Head of caudate nucleus (tissue), 42 donors: ENCODE data around the gene COL9A3.
A peak's percentile ranks its signal among the peaks of the same experiment; 100 is the strongest.

Experiments used
- DNase-seq, 42 donors: peaks; one replicate each; pipeline versions ENCODE4 v3.0.0 to v3.0.0-alpha.2; 2020 to 2021; ENCODE audit warnings: mixed read lengths in 7 of 42
- intact Hi-C: fragments of 100-400 bp; cut with DNase I; formaldehyde crosslinking; loops from one replicate; pipeline ENCODE4 v1.15.0; 2022

Gene COL9A3

GRCh38 chr20:62777528-62777830 is 39.4 kb upstream of the COL9A3 start:
- DNase-seq: no peak
- intact Hi-C loops: no loop called here

- intact Hi-C loops: no loop called here
- no peak for DNase-seq
These were observed 38.8 kb upstream of the COL9A3 start for GRCh38 chr20:62778058-62778457.

- DNase-seq: no peak
- intact Hi-C loops: no loop called here
These were observed 38.0 kb upstream of the COL9A3 start for GRCh38 chr20:62778601-62779416.

GRCh38 chr20:62779417-62779685 is 37.5 kb upstream of the COL9A3 start:
- no peak for DNase-seq
- intact Hi-C loops: no loop called here

GRCh38 chr20:62780204-62780603 is 36.6 kb upstream of the COL9A3 start:
- intact Hi-C loops: loop anchor here (10.0 kb wide), 1 partner anchor 275 kb away; no protein-coding TSS in a partner anchor
- no peak for DNase-seq

GRCh38 chr20:62780696-62781095 is 36.2 kb upstream of the COL9A3 start:
- intact Hi-C loops: loop anchor here (10.0 kb wide), 1 partner anchor 276 kb away; no protein-coding TSS in a partner anchor
- DNase-seq: no peak

GRCh38 chr20:62782149-62782892 is 34.5 kb upstream of the COL9A3 start:
- intact Hi-C loops: loop anchor here (10.0 kb wide), 1 partner anchor 278 kb away; no protein-coding TSS in a partner anchor
- no peak for DNase-seq

- no peak for DNase-seq
- intact Hi-C loops: loop anchor here (10.0 kb wide), 1 partner anchor 278 kb away; no protein-coding TSS in a partner anchor
These were observed 34.0 kb upstream of the COL9A3 start for GRCh38 chr20:62782893-62783278.

- no peak for DNase-seq
- intact Hi-C loops: loop anchor here (10.0 kb wide), 1 partner anchor 280 kb away; no protein-coding TSS in a partner anchor
These were observed 32.4 kb upstream of the COL9A3 start for GRCh38 chr20:62784497-62784896.

- DNase-seq: no peak
- intact Hi-C loops: loop anchor here (10.0 kb wide), 1 partner anchor 281 kb away; no protein-coding TSS in a partner anchor
These were observed 31.5 kb upstream of the COL9A3 start for GRCh38 chr20:62785393-62785792.

GRCh38 chr20:62786157-62786556 is 30.7 kb upstream of the COL9A3 start:
- intact Hi-C loops: loop anchor here (10.0 kb wide), 1 partner anchor 281 kb away; no protein-coding TSS in a partner anchor
- peak in 5 of 42 donors; percentile 35 to 53 (median 42) for DNase-seq

GRCh38 chr20:62787321-62787720 is 29.5 kb upstream of the COL9A3 start:
- no peak for DNase-seq
- intact Hi-C loops: loop anchor here (10.0 kb wide), 1 partner anchor 283 kb away; no protein-coding TSS in a partner anchor

GRCh38 chr20:62787866-62788265 is 29.0 kb upstream of the COL9A3 start:
- intact Hi-C loops: loop anchor here (10.0 kb wide), 1 partner anchor 283 kb away; no protein-coding TSS in a partner anchor
- no peak for DNase-seq

- intact Hi-C loops: loop anchor here (10.0 kb wide), 1 partner anchor 284 kb away; no protein-coding TSS in a partner anchor
- peak in 1 of 42 donors; percentile 38 for DNase-seq
These were observed 28.2 kb upstream of the COL9A3 start for GRCh38 chr20:62788607-62789006.

GRCh38 chr20:62790075-62790474 is 26.8 kb upstream of the COL9A3 start:
- intact Hi-C loops: loop anchor here (5.0 kb wide), 1 partner anchor 123 kb away; no protein-coding TSS in a partner anchor
- DNase-seq: no peak

GRCh38 chr20:62791301-62792181 is 25.3 kb upstream of the COL9A3 start:
- DNase-seq: peak; percentile 85 to 97 (median 92)
- intact Hi-C loops: loop anchor here (5.0 kb wide), 1 partner anchor 124 kb away; no protein-coding TSS in a partner anchor

- intact Hi-C loops: loop anchor here (5.0 kb wide), 1 partner anchor 125 kb away; no protein-coding TSS in a partner anchor
- DNase-seq: no peak
These were observed 24.5 kb upstream of the COL9A3 start for GRCh38 chr20:62792182-62792939.
